ENCODE data around the gene OTOP2.

DNA sequence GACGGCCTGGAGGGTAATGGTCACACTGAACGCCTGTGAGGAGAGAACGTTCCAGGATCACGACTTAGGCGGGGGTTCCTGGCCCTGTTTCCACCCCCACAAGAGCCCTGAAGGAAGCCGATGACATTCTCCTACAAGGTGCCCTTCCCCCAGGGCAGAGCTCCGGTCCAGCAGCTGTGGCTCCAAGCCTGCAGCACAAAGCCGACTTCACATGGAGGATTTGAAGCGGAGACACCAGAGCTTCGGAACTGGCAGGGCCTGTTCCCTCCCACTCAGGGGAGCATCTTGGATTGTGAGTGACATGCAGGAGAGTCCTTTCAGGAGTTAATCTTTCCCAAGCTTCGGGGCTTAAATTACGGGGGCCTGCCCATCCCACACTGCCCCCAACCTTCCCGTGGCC, 35.6 kb upstream of the OTOP2 start:
- TF ChIP-seq, protein P1, sequence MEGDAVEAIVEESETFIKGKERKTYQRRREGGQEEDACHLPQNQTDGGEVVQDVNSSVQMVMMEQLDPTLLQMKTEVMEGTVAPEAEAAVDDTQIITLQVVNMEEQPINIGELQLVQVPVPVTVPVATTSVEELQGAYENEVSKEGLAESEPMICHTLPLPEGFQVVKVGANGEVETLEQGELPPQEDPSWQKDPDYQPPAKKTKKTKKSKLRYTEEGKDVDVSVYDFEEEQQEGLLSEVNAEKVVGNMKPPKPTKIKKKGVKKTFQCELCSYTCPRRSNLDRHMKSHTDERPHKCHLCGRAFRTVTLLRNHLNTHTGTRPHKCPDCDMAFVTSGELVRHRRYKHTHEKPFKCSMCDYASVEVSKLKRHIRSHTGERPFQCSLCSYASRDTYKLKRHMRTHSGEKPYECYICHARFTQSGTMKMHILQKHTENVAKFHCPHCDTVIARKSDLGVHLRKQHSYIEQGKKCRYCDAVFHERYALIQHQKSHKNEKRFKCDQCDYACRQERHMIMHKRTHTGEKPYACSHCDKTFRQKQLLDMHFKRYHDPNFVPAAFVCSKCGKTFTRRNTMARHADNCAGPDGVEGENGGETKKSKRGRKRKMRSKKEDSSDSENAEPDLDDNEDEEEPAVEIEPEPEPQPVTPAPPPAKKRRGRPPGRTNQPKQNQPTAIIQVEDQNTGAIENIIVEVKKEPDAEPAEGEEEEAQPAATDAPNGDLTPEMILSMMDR (conservative IDR thresholded peaks at IDR 0.05; ENCODE audit: low read depth, low read length) = no peak
- TF ChIP-seq EZH2 (IDR thresholded peaks at IDR 0.05; ENCODE audit: low read length, unreplicated experiment) = no peak

All from PC-3 (cell line).